Activated CD4-positive, alpha-beta T cell treated with anti-CD3 and anti-CD28 coated beads, Interleukin-2, amount 50 U/mL, for 4 hours (primary cell): Measurements from ENCODE around the gene TTC7B.

Source experiments
- DNase-seq, 2 experiments: peaks; one replicate each; pipeline ENCODE4 v3.0.0-alpha.2; 2020

Gene TTC7B

DNA sequence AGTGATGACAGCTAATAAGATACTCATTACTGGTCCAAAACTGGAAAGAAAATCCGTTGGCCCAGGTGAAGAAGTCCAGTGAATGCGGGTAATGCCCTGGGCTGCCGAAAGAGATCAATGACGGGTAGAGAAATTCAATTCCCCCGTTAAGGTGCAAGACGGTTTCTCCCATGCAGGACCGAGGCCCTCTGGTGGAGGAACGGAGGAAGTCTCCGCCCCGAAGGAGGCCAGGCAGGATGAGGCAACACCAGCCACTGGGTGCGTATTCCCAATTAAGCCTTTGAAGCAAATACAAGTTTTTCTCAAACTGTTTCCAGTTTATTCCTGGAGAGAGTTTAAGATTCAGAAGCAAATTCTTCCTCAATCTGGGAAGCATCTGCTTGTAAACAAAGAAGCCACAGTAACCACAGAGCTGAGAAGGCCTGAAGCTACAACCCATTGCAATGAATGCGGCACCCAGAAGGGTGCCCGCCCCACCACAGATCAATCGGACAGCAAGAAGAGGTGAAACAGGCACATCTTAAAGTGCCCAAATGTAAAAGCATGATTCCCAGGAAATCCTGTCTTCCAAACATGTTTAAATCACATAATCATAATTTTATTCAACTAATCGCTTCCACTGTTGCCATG is 118.5 kb downstream of the TTC7B start:
- DNase-seq: peak; percentile 74 to 75

DNA sequence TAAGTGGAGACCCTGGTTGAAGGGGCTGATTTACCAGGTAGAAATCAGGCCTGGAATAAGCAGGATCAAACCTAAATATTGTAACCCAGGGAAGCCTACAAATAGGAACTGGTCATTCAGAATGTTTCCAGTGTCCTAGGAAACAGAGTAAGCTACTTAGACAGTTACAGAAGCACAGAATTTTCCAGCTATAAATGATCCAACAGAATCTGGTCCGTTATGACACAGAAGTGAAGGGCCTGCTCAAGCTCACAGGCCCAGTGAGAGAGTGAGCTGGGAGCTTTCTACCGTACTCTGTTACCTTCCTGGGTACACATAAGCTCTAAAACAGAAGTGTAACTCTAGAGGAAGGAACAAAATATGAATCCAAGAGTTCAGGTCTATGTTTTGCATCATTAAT is 119.1 kb downstream of the TTC7B start:
- no peak for DNase-seq

DNA sequence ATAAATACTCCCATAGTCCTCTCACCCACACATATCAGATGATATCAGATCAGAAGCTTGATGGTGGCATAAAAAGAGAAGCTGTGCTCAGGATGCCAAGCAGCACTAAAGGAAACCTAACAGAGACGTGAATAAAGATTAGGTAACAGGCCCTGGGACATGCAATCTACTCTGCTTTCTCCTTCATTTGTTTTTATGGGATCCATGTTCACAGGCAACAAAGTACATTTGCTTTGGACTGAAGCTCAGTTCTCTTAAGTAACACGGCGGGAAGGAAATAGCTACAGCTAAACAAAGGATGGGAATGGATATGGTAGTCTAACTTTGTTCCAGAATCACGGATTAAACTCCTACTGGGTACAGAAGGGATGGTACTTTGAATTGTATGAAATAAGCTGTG is 119.5 kb downstream of the TTC7B start:
- no peak for DNase-seq

DNA sequence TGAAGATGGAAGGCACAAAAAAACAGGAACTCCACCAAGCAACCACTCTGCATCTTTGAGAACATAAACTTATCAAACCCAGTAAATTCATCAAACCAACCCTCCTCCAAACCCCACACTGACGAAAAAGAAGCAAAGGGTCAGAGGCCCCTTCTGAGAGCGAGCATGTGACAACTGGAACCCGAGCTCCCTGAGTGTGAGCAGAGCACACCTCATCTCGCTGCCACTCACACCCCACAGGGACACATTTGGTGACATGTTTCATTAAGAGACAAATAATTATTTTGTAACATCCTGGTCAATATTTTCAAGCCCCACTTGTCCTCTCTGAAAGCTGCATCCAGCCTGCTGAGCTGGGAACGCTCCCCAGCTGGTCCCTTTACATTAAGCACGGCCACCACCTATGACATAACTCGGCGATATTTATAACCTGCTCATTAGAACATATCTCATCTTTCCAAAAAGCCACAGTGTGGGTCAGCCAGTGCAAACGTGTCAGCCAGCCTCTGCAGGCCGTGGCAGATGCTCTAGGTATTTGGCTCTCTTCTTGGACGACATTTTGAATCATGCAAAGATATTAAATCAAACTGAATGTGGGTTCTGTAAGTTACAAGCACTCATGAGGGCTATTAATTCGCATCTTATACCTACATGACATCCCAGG is 120.1 kb downstream of the TTC7B start:
- DNase-seq: no peak

DNA sequence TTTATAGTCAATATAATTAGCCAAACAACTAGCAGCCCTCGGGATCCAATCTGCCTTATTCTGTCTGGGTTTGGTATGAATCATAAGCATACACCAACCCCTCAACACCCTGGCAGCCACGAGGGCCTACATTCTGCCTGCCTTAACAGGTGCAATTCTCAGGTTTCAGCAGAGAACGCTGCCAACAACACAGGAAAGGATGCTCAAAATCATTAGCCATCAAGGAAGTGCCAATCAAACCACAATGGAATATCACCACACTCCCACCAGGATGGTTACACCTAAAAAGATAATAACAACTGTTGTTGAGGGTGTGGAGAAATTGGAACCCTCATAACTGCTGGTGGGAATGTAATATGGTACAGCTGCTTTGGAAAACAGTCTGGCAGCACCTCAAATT is 122.8 kb downstream of the TTC7B start:
- DNase-seq: no peak

DNA sequence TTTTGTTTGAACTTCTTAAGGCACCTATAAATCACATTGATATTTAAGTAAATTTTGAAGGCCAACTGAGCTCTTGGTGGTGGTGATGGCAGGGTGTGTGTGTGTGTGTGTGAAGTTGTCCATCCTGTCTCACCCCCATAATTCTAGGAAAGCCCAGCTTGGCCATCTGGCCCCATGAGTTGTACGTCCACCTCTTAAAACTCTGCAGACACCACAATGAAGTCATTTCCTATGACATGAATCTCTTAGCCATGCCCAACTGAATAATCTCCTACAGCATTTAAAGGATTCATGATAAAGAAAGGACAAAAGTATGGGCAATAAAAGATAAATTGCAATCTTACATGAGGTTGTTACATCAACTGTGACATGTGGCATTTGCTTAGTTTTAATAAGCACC is 123.4 kb downstream of the TTC7B start:
- no peak for DNase-seq

DNA sequence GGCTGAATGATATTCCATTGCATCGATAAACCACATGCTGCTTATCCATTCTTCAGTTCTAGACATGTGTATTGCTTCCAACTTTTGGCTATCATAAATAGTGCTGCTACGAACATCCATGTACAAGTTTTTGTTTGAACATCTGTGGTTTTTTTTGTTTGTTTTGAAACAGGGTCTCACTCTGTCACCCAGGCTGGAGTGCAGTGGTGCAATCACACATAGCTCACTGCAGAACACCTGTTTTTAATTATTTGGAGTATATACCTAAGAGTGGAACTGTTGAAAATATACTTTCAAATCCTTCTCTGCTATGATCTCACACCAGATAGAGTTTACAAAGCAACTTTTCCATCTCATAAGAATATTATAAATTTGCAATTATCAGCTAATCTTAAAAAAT is 124.2 kb downstream of the TTC7B start:
- DNase-seq: no peak

DNA sequence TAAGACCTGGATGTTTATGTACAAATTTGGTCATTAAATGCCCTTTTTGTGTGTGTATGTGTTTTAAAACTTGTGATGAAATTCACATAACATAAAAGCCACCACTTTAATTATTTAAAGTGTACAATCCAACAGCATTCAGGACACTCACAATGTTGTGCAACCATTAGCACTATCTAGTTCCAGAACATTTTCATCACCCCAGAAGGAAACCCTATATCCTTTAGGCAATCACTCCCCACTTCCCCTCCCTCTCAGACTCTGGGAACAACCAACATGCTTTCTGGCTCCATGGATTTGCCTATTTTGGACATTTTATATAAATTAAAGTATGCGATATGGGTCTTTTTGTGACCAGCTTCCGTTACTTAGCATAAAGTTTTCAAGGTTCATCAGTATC is 124.6 kb downstream of the TTC7B start:
- DNase-seq: no peak

DNA sequence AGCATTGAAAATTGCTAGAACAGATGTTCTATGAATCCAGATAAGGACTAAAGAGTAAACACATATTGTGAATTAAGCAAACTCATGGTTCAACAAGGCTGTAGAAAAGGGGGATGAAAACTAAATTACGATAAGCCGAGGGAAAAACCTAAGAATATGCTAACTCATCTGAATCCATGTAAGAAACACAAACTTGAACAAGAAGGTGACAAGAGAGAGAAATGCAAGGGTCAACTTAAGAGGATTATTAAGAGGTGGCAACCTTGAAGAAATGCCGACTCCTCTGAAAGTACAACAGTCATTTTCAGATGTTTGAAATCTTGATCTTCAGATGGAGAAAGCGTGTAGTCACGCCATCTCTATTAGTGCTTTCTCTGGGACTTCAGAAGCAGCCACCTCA is 128.6 kb downstream of the TTC7B start:
- DNase-seq: no peak

DNA sequence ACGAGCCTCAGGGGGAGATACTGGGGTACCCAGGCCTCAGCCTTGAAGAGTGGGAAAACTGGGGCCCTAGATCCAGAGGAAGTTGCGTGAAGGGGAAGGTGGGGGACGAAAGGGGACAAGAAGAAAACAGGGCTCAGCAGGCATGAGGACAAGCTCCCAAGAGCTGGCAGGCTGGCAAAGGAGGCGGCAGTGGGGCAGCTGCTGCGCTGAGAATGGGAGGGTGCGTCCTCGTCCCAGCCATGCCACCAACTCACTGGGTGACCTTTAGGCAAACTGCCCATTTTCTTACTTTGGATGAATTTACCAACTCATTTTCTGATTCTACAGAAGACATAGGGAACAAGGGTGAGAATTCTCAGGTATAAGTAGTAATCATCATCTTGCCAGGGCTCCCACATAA is 133.6 kb downstream of the TTC7B start:
- DNase-seq: no peak

DNA sequence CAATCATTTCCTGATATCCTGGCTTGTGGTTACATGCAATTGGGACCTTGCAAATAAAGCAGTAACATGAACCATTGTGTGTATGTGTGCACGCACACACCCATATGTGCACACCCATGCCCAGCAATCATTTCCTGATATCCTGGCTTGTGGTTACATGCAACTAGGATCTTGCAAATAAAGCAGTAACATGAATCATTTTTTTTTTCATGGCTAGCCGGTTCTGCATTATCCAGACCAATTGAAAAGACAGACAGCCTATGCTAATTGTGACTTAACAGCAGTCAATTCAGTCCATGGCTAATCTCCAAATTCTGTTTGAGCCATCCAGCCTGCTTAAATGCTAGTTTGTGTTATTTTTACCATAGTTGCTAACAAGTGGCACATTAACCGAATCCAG is 134.3 kb downstream of the TTC7B start:
- DNase-seq: no peak

DNA sequence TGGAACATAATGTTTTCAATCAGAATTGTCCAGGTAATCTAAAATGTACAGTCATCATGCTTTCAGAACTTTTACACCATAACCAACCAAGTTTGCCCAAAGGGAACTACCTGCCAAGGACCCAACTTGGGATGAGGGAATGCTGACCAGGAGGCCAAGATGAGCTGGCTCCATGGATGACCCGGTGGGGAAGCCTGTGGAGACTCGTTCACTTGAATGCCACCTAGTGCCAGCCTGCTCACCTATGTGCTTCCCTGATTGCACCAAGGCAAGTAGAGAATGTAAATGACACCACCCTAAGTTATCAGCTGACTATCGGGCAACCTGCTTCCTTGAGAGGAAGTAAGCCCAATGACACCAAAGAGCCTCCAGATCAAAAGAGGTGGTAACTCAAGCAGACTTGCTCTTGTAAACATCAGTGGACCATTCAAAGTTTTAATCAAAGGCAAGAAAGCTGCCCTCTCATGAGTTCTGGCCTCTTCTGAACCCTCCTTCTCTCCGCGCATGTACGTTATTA is 137.3 kb downstream of the TTC7B start:
- no peak for DNase-seq

DNA sequence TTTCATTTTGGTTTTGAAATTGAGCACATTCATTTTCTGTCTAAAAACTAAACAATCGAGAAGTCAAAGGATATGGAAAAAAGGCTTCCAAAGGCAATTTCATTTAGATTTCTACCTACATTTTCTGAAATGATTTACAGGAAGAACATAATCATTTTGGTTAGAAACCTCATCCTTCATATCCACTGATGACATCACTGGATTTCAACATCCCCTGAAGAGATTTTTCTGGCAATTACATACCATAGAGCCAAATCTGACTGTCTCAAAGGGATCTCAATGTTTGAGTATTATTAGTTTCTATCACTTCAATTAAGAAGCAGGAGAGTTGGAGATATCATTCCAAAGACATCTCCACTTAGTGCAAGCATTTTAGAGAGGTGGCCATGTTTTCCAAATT is 137.8 kb downstream of the TTC7B start:
- no peak for DNase-seq

DNA sequence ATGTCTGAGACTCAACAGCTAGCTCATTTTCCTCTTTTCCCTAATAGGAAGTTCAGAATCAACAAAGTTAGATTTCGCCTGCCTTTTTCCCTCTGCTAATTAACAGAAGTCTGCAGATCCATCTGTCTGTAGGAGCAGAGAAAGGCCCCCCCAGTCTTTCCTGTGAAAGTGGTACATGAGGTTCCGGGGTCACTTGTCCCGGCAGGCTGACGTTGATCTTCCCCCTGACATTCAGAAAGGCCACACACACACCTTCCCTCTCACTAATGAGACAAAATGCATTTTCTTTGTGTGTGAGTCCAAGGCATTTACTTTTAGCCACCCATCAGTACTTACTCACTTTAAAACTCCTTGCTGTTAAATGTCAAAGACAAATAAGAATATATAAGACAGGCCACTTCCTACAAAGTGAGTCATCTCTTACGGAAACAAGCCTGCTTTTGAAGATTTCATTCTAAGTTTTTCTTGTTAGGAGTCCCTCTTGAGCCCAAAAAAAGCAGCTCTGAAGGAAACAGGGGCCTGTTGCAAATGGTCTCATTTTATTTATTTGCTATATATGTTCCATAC is 138.7 kb downstream of the TTC7B start:
- DNase-seq: no peak

DNA sequence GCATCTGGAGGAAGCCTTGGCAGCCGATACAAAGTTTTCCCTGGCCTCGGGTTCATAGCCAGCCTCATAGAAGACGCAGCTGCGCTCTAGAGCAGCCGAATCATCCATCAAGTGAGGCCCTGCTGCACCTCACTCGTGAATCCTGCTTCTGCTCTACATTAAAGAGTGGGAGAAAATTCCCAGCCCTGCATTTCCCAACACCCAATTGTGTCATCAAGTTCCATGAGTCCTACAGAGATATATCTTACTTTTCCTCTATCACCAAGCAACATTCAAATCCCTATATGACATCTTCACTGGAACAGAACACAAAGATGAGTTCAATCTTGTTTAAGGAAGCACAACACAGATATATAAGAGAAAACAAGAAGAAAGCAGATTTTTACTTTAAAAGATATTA is 139.3 kb downstream of the TTC7B start:
- DNase-seq: no peak

DNA sequence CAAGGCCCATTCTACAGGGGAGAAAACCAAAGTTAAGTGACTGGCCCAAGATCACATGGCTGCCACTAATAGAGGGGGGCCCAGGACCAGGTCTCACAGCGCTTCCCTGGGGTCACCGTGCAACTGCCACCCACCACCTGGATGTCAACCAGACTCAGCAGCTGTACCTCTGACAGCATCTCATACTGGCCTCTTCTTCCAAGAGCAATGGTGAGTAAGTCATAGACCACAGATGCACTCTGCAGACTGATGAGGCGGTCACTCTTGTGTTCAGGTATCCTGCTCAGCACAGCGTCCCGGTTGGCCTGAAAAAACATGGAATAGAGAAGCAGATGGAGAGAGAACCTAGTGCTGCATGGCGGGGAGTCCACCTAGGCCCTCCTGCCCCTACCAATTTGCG is 139.9 kb downstream of the TTC7B start:
- DNase-seq: no peak

DNA sequence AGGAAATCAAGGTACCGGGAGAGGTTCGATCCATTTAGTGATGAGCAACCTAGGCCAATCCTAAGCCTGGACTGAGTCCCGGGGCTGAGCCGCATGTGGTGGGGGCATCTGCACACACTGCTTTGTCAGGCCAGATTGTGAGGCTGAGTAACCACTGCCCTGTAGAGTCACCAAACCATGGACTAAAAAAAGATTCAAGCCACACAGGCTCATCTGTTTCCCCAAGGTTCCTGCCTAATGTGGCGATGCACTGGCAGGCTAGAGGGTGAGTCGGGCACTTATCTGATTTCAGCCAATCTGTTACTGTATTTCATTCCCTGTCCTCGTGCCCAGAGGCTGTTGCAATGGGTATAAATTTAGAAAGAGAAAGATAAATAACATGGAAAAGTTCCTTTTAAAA is 140.8 kb downstream of the TTC7B start:
- DNase-seq: no peak

DNA sequence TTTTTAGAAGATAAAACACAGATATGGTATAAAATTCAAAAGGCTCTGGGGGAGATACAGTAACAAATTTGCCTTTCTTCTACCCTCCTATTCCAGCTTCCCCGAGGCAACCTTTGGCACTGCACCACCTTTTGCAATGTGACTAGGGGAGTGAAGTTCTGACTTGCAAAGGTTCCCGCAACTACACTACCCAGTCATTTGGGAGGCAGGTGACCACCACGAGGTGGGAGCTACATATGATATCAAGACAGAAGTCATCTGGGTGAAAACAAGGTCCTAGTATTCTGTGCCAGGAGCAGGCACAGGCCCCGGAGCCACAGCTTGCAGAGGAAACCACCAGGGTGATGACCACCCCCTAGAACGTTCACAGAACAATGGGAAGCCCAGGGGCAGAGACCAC is 141.5 kb downstream of the TTC7B start:
- DNase-seq: no peak

DNA sequence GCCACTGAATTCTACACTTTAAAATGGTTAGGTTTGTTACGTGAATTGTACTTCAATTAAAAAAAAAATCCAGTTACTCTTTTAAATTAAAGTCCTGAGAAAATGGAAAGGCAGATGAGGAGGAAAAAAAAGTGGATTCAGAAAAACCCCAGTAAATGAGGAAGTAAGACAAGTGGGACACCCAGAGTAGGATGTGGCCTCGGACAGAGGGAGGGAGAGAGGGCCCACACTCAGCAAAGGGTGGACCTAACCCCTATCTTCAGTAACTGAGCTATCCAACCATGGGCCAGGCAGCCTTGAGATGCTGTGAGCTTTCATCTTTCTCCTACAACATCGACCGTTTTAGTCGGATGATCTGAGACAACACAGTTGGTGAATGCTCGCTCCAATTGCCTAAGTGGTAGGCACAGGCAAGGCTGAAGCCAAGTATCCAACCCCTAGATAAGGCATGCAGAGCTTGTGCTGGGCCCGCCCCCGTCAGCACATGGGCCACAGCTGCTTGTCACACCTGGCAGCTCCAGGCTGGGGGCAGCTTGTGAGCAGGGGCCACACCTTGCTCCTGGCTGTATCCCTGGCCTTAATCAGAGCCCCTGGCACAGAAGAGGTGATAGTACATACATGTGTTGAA is 142.1 kb downstream of the TTC7B start:
- DNase-seq: no peak

DNA sequence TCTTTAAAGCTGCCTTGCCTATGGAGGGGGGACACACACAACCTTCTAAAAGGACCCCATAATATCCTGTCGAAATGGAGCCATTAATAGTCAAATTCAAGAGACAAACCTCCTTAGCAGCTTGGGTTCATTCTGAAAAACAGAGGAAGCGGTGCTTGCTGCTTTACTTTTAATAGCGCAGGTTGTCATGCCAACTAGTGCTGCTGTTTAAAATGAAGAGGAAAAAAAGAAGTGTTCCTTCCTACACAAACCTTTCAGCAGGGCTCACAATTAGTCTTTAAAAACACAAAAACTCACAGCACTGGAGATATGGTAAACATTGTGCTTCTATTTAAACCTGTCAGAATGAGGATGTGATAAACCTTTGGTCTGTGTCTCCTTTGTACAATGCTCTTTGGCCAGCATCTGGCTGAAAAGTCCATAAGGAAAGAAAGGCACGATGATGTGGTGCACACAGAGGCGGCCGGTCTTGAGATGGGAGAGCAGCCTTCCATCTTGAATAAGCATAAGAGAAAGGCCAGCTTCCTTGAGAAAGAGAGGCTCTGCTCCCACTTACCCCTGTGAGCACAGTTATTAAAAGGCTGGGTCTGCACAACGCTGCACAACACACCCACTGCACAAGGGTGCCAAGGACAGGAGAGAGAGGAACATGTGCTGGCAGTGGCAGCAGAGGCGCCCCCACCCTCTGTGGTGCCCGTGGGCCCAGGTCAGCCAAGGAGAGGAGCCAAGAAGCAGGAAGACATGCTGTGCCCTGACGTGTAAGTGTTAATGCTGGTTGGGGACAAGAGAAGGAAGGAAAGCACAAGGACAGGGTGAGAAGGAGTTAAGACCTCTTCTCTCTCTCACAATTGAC is 144.6 kb downstream of the TTC7B start:
- no peak for DNase-seq

DNA sequence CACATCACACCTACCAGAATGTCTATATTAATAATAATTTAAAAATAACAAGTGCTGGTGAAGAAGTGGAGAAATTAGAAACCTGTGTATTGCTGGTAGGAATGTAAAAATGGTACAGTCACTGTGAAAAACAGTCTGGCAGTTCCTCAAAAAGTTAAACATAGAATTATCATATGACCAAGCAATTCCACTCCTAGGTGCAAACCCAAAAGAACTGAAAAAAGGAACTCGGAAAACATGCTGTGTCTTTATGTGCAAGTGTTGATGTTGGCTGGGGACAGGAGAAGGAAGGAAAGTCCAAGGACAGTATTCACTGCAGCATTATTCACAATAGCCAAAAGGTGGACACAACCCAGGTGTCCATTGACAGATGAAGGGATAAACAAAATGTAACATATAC is 146.5 kb downstream of the TTC7B start:
- no peak for DNase-seq

DNA sequence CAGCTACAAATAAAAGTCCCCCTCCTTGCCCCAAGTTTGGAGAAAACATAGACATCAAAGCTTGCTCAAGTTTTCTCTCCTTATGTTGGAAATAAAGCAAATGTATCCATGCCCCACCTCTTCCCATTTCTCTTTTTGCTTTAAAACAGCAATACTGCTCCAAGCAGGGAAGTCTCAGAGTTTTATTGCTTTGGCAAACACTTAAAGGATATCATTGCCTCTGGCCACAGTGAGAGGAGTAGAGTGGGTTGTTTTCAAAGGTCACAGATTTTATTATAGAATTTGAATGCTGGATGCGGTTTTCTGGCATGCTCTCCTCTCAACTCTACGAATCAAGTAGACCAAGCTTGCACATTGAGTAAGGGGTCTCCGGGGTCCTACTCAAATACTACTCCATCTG is 149.7 kb downstream of the TTC7B start:
- no peak for DNase-seq

DNA sequence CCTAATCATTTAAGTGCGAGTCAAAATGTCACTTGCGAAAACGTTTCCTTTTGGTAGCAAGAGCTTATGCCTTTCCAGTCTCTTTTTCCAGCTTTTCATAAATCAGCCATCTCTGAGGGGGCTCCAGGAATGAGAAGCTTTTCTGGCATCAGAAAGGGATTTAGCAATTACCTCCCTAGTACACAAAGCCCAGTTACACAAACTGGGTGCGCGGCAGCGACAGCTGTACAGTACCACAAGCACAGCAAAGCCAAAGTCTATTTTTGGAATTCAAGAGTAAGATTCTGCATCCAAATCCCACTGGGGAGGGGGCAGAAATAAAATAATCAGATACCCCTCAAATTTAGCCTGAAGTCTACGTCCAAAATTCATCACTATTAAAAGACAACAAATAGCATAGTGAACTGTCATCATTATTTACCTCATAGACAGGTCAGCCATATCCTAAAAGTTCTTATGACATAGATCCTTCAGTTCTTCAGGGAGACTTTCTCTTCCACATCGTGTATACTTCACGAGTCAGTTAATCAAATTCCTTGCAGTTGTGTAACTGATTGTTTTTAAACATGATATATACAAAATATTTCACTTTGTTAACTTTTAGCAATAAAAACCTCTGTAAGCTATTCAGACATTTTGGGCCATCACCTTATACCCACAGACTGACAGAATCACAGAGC is 150.8 kb downstream of the TTC7B start:
- DNase-seq: no peak
